Globus pallidus (tissue), 1 donor: ENCODE data around the gene RB1.
"Not testable (repeated sequence)": the region's sequence is repeated elsewhere in the genome, so short reads cannot be mapped to it uniquely, and the experiment has no call there.

Experiments
- DNase-seq: peaks from one replicate; pipeline ENCODE4 v3.0.0-alpha.2; 2015; ENCODE audit warnings: low spot score

Gene RB1

GRCh38 chr13:48349525-48349924, 46.0 kb downstream of the RB1 start:
- no peak for DNase-seq

- no peak for DNase-seq
Measured at GRCh38 chr13:48353590-48353989, 50.0 kb downstream of the RB1 start.

GRCh38 chr13:48355524-48355923, 52.0 kb downstream of the RB1 start:
- not testable (repeated sequence) for DNase-seq

- DNase-seq: no peak
Measured at GRCh38 chr13:48356750-48357149, 53.2 kb downstream of the RB1 start.

- no peak for DNase-seq
Measured at GRCh38 chr13:48369988-48370387, 66.4 kb downstream of the RB1 start.

GRCh38 chr13:48370815-48371214, 67.3 kb downstream of the RB1 start:
- DNase-seq: no peak

- no peak for DNase-seq
Measured at GRCh38 chr13:48377857-48378256, 74.3 kb downstream of the RB1 start.

- no peak for DNase-seq
Measured at GRCh38 chr13:48380581-48380980, 77.0 kb downstream of the RB1 start.

GRCh38 chr13:48383384-48383783, 79.8 kb downstream of the RB1 start:
- DNase-seq: no peak

- DNase-seq: no peak
Measured at GRCh38 chr13:48386816-48387215, 83.3 kb downstream of the RB1 start.

- no peak for DNase-seq
Measured at GRCh38 chr13:48391257-48391656, 87.7 kb downstream of the RB1 start.

- DNase-seq: no peak
Measured at GRCh38 chr13:48393030-48393697, 89.6 kb downstream of the RB1 start.

GRCh38 chr13:48393698-48394085, 90.1 kb downstream of the RB1 start:
- no peak for DNase-seq

GRCh38 chr13:48397744-48398143, 94.2 kb downstream of the RB1 start:
- no peak for DNase-seq

GRCh38 chr13:48398450-48399095, 95.0 kb downstream of the RB1 start:
- DNase-seq: no peak

GRCh38 chr13:48400090-48400694, 96.6 kb downstream of the RB1 start:
- no peak for DNase-seq

- DNase-seq: no peak
Measured at GRCh38 chr13:48400850-48401291, 97.3 kb downstream of the RB1 start.

GRCh38 chr13:48401480-48401879, 97.9 kb downstream of the RB1 start:
- DNase-seq: no peak

- no peak for DNase-seq
Measured at GRCh38 chr13:48402325-48402932, 98.9 kb downstream of the RB1 start.

GRCh38 chr13:48403151-48403631, 99.6 kb downstream of the RB1 start:
- no peak for DNase-seq

GRCh38 chr13:48403913-48404312, 100.4 kb downstream of the RB1 start:
- DNase-seq: no peak

GRCh38 chr13:48404952-48405351, 101.4 kb downstream of the RB1 start:
- DNase-seq: no peak

GRCh38 chr13:48405875-48406274, 102.3 kb downstream of the RB1 start:
- no peak for DNase-seq
